ENCODE data around the gene MS4A4A.

The MS4A4A gene

DNA sequence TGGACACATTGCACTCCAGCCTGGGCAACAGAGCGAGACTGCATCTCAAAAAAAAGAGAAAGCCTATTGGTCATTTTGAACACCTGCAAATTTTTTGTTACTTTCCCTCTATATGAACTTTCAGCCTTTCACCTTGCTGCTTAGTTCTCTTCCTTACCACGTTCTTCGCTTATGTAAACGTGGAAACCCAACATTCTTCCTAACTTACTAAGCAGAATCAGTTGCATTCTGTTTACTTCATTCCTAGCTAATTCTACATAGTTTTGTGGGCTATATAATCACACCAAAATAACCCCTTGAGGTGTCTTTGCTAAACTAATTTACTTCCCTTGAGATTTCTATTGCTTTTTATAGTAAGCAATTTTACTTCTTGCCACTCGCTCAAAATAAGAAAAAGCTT lies 23.2 kb downstream of the MS4A4A start:
- no peak for DNase-seq

DNA sequence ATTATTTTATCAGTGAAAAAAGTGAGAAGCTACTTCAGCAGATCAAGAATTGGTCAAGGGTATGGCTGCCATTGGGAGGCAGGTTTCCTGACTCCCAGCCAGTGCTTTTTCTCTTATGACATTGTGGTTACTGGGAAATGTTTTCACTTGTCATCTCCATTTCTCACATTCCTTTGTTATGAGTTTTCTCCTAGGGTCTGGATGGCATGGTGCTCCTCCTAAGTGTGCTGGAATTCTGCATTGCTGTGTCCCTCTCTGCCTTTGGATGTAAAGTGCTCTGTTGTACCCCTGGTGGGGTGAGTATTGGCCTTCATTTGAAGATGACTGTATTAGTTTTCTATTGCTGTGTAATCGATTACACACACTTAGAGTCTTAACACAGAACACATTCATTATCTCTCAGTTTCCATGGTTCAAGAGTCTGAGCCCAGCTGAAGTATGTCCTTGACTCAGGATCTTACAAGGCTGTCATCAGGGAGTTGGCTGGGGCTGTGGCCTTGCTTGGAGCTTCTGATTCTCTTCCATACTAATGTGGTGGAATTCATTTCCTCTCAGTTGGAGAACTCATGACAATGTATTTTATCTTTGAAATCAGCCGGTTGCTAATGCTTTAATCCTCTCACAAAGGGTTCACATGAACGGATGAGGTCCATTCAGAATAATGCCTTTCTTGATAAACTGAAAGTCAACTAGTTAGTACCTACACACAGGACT lies 25.6 kb downstream of the MS4A4A start:
- DNase-seq: no peak

DNA sequence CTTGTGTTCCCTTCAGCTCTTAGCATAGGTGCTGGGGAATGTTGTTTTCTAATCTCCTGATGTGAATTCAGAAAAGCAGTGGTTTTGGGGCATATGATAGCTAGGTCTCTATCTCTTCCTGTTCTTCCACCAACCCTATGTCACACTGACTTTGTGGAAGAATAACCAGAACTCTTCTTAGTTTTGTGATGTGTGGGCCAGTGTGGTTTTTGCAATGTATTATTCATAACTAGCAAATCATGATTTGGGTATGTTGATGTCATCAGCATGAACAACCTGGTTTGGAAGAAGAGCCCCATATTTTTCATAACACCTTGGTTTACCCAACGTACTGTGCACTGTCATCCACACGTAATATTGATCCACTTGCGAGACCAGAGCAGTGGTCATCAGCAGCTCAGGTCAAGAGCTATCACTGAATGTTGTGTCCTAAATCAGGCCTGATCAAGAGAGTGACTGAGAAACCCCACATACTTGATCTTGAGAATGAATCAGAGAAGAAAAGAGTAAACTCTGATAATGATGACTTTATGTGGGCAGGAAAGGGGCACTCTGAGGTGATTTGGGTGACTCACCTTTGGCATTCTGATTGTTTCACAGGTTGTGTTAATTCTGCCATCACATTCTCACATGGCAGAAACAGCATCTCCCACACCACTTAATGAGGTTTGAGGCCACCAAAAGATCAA lies 27.2 kb downstream of the MS4A4A start:
- no peak for DNase-seq

DNA sequence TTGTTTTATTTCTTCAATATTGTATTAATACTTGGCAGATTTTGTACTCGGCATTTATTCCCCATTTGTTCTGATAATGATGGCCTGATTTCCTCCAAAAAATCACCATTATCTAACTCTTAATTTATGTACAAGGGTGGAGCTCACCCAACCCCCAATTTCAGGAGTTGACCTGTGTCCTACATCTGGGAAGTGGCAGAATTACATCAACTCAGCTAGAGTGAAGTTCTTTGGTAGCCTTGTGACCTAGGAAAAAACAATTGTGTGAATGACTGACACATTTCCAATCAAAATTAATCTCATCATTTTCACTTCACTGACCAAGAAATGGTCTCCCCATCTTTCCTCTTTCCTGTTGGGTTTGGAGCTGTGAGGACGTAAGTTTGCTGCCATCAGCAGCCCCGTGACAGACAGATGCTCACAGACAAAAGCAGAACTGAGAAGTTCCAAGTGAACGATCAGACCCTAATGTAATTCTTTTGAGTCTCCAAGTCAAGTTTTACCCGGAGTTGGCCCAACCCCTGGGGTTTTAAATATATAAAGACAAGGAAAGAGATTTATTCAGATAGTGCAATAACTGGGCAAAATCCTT lies 30.0 kb downstream of the MS4A4A start:
- DNase-seq: no peak

DNA sequence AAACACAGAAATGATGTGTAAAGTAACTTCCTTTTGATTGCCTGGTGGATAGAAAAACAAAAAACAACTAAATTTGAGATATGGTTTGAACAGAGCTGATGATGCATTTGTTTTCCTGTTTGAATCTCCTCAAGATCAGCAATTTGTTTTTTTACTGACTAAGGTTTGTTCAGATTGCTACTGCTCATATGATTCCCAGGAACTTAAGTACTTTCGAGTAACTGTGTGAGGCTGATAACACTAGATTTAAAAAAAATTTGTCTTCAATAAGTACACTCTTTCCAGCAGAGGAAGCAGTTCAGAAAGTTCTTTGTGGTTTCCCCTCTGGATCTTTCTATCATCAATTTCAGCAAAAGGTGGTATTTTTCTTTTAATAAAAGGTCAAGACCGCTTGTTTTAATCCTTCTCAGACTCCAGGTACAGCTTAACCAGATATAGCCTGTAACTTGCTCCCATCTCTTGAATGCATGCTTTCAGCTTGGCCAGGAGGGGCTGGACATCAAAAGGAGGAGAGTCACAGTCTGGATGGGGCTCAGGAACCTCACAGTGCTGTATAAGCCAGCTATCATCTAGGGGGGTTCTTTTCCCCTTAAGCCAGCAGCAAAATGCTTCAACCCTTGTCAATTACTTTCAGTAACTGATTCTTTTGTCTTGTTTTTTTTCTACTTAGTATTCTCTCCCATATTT lies 34.3 kb downstream of the MS4A4A start:
- no peak for DNase-seq

DNA sequence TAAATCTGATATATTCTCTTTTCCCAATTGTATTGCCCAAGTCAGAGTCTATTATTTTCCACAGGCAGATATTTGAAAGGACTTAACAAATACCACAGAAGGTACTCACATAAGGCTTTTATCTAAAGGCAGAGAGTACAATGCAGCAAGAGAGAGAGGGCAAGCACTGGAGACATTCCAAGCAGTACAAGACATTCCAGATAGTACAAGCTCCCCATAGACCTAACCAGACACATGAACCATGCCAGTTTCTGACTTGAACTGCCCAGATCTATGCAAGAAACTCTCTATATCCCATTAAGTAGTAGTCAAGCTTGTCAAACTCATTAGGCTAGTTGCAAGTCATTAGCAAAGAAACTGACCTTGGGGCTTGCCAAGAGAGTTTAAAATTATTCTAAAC lies 35.4 kb downstream of the MS4A4A start:
- DNase-seq: no peak

DNA sequence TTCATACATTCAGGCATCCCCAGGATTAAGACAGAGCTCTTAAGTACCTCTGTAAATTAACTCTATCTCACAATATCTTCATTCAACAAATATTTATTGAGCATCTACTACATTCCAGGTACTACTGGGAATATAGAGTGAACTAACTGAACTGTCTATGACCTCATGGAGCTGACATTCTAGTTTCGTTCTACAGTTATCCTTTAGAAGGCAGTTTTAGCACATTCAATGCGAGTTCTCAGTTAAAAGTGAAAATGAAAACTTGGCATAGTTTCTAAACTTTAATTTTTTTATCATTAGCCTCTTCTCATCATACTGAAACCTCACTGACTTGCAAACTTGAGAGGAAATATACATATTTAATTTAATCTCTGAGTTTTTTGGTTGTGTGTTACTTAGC lies 35.9 kb downstream of the MS4A4A start:
- DNase-seq: no peak

DNA sequence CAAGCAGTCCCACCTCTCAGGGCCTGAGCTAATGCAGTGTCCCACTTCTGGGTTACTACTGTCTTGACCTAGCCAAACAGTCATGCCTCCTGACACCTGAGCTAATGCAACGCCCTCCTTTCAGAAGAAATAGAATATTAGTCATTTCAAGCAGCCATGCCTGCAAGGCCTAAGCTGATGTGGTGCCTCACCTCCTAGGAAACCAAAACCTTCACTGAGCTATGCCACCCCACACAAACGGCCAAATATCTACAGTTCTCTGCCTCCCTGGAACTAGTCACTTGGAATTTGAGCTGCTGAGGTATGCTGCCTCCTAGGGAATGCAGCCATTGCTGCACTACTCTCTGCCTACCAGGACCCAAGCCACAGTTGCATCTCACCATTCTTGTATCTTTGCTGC lies 38.3 kb downstream of the MS4A4A start:
- no peak for DNase-seq

DNA sequence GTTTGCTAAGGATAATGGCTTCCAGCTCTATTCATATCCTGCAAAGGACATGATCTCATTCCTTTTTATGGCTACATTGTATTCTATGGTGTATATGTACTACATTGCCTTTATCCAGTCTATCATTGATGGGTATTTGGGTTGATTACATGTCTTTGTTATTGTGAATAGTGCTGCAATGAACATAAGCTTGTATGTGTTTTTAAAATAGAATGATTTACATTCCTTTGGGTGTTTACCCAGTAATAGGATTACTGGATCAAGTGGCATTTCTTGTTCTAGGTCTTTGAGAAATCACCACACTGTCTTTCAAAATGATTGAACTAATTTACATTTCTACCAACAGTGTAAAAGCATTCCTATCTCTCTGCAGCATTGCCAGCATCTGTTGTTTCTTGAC lies 40.6 kb downstream of the MS4A4A start:
- DNase-seq: no peak

DNA sequence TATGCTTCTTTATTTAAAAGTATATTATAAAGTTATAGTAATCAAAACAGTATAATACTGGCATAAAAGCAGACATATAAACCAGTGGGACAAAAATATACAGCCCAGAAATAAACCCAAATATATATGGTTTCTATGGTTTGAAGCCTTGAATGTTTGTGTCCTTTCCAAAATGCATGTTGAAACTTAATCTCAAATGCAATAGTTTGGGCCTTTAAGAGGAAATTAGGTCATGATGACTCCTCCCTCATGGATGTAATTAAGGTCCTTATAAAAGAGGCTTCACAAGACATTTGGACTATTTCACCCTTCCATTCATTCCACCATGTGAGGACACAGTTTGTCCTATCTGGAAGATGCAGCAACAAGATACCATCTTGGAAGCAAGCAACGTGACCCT lies 46.5 kb downstream of the MS4A4A start, which contains the start of gene MS4A6E:
MS4A6E (plus strand) TSS at position 301 of the 400 bp plus-strand sequence. CDS start 7,641 bp downstream, outside the sequence.
- DNase-seq: no peak

DNA sequence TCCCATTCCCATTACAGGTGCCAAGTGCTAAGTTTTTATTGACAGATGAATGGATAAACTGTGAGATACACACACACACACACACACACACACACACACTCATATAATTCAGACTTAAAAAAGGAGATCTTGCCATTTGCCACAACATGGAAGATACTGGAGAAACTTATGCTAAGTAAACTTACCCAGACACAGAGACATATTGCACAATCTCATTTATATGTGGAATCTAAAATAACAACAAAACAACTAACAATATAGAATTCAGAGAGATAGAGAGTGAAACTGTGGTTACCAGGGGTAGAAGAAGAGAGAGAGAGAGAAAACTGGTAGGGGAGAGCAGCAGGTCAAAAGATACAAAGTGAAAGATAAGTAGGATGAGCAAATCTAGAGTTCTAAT lies 48.0 kb downstream of the MS4A4A start:
- DNase-seq: no peak

DNA sequence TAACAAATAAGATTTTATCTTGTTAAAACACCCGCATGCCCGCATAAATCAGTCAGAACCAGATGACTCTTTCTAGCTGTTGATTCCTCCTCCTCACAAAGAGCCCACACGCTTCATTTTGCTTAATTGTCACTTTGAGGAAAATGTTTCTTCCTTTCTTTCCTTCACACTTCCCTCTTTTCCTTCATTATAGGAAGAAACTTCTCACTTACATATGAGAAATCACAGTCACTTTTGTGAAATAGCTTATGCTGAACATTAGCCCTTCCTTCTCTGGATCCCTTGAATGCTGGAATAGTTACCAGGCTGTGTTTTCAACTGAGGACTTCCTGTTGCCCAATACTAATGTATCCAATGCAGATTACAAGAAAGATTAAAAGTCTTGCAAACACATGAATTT lies 52.4 kb downstream of the MS4A4A start:
- no peak for DNase-seq

DNA sequence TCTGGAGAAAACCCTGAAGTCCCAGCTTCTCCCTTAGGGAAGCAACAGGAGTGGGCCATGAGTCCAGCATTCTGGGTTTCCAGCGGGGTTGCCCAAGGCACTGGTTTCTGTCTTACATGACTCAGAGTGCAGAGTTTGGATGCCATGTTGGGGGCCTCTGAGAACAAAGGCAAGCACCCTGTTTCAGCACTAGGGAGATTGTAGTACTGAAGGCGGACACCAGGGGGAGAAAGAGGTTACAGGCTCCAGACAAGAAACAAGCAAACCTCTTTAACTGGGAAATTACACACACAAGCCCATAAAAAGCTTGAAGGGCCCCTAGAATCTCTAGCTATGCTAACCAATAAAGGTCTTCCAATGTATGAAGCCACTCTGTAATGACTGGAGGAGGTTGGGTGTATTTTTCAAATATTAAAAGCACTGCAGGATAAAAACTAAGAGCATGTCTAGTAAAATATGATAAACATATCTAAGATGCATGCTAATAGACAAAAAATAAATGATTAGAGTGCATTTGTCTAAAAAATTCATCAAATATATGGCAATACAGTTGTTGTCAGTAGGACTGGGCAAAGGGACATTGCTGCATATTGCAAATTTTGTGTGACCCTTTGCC lies 53.6 kb downstream of the MS4A4A start:
- peak; percentile 3 for DNase-seq

DNA sequence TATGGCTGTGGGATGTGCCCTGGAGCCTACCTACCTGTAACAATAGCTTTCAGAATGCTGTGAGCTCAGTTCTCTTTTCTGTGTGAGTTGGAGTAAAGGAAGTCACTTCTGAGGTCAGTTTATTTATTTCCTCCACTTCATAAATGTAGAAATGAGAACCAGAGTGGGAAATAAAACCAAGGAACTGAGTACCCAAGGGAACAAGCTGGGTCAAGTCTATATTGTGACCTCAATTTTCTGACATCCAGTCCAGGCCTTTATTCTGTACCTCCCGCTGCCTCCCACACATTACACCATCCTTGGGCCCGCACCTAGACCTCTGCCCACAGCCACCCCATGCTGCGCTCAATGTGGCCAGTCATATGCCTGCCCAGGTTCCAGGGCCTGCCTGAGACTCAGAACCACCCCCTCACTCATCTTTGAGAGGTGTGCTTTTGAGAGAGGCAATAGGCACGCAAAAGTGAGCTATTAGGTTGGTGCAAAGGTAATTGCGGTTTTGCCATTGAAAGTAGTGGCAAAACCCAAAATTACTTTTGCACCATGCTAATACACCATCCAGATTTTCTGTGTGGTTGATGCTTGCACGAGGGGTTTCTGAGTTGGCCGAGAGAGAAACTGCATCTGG lies 56.4 kb downstream of the MS4A4A start:
- no peak for DNase-seq

DNA sequence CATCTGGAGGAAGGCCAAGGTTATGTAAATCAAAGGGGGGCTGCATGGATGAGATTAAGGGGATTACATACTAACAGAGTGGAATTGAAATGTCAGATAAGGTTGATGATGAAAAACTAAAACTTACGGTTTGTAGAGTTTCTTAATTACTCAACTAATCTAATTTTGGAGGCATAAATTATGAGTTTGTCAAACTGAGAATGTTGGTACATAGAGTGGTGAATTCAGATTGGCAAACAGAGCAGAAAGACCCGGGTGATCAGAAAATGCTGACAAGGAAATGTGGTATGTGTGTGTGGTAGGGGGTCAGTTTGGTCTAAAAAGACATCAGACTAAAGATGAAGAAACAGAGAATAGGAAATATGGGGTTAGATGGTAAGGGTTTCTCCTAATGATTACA lies 57.6 kb downstream of the MS4A4A start:
- no peak for DNase-seq

DNA sequence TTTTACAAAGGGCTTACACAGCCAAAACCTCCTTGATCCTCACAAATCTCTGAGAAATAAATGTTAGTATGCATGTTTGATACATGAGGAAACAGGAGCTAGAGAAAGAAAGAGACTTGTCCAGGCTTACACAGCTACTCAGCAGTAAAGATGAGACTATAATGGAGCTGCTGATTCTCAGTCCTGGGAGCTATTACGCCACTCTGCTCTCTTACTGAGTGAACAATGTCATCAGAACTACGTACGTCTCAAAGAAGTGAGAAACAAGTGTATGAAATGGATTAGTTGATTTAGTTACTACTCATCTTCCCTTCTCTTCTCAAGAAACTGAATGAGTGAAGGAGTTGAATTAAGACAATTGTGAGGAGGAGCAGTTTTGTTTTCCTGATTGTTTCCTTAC lies 58.9 kb downstream of the MS4A4A start:
- DNase-seq: no peak

DNA sequence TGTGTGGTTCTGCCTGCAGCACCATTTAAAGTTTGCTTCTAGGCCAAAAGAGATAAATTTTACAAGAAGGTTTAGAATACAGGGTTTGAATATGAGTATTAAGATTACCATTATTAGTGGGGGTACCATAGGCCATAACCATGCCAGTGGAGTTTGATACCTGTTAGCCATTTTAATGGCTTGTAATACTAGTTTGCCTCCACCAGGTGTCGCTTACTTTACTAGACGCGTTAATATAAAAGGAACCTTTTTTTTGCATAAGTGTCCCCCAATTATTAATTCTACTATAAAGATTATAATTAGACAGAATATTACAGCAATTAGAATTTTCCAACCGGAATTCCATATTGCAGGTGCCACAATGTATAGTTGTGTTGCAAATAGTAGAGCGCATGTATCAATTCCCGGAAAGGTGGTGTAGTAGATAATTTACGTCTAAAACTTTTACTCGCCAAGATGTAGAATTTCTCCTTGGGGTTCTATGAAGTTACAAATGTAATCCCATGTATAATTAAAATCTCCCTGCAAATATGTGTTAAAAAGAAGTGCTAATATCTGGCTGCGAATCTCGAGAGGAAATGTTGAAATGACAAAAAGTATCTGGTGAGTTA lies 62.7 kb downstream of the MS4A4A start:
- DNase-seq: no peak

DNA sequence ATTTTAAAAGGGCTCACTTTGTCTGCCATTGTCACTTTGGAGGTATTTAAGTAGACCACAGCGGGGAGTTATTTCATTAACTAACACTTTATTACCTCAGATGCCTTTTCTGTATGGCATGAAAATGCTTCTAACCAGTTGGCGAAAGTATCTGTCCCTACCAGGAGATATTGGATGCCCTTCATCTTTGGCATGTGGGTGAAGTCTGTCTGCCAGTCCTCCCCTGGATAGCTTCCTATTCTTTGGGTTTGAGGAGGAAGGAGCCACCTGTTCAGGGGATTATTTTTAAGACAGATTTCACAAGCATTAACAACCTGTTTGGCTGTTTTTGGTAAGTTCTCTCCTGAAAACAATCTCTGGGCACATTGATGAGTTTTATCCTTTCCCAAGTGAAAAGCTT lies 63.7 kb downstream of the MS4A4A start:
- DNase-seq: no peak

DNA sequence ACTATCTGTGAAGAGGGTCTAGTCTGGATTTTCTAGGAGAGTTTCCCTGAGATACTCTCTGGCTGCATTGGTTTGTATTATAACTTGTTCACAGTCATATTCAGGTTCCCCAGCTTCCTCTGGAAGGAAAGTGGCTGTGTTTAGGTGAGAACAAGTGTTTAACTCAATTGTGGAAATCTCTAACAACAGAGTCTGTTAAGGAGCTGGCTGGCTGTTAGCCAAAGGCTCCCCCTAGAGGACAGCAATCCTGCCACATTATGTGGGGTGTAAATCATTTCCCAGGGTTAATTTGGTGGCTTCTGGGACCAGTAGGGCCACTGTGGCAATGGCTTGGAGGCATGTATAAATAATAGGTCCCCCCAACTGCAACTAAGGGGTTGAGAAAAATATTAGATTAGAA lies 65.0 kb downstream of the MS4A4A start:
- no peak for DNase-seq

DNA sequence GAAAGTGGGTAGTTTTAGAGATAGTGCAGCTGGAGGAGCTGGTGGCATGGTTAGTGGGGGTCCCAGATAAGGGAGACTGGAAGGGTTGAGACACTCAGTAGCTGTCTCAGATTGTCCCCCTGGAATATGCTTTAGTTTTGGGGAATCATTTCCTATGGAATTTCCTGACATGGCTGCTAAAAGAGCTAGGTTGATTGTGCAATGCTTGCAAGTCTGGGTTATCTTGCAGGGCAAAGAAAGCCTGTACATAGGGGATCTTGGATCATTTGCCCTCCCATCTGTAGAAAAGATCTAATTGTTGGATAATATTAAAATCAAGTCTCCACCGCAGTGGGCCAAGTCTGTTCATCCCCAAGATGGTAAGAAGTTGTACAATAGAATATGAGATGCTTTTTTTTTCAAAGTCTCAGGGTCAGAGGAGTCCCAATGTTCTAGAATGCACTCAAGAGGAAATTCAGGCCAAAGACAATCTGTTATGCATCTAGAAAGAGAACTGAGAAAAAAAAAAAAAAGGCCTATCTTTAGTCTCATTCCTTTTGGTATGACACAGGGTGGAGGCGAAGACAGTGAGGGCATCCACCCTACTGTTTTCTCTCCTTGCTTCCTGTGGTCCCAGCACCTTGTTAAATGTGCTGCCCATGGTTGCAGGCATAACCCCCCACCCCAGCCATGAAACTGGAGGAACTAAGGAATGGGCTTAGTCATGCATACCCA lies 66.8 kb downstream of the MS4A4A start:
- DNase-seq: no peak

DNA sequence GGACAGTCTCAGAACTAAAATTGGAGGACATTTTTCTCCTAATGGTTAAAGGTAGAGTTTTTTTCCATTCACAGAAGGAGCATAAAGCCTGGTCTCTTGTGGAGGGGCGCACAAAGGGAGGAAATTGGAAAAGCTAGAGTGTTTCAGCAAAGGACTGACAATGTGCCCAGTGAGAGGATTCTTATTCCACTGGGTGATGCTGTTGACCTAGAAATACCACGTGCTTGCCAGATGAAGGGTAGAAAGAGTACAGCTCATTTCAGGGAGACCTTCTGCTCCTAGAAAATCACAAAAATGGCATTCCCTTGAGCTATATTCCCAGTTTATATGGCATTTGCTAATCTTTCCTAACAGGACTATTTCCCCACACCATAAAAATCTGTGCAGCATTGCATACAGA lies 67.7 kb downstream of the MS4A4A start:
- no peak for DNase-seq

DNA sequence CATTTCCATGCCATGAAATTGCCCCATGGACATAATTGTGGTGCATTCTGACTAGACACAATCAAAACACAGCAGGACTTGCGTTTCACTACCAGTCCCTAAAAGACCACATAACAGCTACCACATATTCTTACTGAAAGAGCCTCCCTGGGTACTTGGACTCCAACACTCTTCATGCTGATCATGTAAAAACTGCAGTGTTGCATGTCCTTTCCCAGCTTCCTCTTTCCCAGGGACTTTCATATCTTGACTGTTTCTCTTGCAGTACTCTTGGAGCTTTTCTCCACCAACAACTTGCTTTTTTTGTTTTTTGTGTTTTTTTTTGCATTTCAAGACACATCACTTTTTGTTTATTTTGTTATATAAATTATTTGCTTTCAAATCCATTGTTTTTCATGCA lies 69.5 kb downstream of the MS4A4A start:
- DNase-seq: no peak
